Spleen (tissue), 7 donors: ENCODE measurements around the gene RPS3.
"Not testable (repeated sequence)": the region's sequence is repeated elsewhere in the genome, so short reads cannot be mapped to it uniquely, and the experiment has no call there.

Source experiments
- POLR2A ChIP-seq, 3 donors: fragments of 450-650 bp; IDR thresholded peaks; one replicate each; pipeline ENCODE4 v1.5.1; 2017; ENCODE audit warnings: antibody characterized with exemption in 3 of 3, mild to moderate bottlenecking in 1 of 3
- POLR2AphosphoS5 ChIP-seq, 3 donors: sonication (generic); formaldehyde crosslinking; IDR thresholded peaks; one replicate each; pipeline ENCODE4 v1.5.1; 2017; ENCODE audit warnings: antibody characterized with exemption in 3 of 3
- TF ChIP-seq, protein P1 (sequence below), 11 experiments: fragments of 200-600 bp in 7 of 11; fragments of 450-650 bp in 4 of 11; sonication (generic) in 4 of 11; IDR thresholded peaks in 8 of 11; conservative IDR thresholded peaks in 3 of 11; 1 replicate in 7 of 11; 2 replicates in 4 of 11; pipeline versions ENCODE4 v1.4.0 to v1.8.0; 2016 to 2021; ENCODE audit warnings: antibody characterized with exemption in 11 of 11, inconsistent platforms in 4 of 11, mild to moderate bottlenecking in 1 of 11
- donor health status: DM: no; HTN: no; CAD: no; lungs with moderate emphysema.
- donor health status: DM: no; HTN: no; CAD: no.
- donor health status: DM: no; HTN: no; CAD: no.

DNA sequence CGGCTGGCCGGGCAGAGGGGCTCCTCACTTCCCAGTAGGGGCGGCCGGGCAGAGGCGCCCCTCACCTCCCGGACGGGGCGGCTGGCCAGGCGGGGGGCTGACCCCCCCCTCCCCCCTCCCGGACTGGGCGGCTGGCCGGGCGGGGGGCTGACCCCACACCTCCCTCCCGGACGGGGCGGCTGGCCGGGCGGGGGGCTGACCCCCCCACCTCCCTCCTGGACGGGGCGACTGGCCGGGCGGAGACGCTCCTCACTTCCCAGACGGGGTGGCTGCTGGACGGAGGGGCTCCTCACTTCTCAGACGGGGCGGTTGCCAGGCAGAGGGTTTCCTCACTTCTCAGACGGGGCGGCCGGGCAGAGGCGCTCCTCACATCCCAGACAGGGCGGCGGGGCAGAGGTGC lies 10.7 kb downstream of the RPS3 start:
- TF ChIP-seq, protein P1, sequence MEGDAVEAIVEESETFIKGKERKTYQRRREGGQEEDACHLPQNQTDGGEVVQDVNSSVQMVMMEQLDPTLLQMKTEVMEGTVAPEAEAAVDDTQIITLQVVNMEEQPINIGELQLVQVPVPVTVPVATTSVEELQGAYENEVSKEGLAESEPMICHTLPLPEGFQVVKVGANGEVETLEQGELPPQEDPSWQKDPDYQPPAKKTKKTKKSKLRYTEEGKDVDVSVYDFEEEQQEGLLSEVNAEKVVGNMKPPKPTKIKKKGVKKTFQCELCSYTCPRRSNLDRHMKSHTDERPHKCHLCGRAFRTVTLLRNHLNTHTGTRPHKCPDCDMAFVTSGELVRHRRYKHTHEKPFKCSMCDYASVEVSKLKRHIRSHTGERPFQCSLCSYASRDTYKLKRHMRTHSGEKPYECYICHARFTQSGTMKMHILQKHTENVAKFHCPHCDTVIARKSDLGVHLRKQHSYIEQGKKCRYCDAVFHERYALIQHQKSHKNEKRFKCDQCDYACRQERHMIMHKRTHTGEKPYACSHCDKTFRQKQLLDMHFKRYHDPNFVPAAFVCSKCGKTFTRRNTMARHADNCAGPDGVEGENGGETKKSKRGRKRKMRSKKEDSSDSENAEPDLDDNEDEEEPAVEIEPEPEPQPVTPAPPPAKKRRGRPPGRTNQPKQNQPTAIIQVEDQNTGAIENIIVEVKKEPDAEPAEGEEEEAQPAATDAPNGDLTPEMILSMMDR (IDR thresholded peaks at IDR 0.05 in 8 of 11, conservative IDR thresholded peaks at IDR 0.05 in 3 of 11) = not testable (repeated sequence)
- not testable (repeated sequence) for TF ChIP-seq POLR2A (IDR thresholded peaks at IDR 0.05)
- TF ChIP-seq POLR2AphosphoS5 (IDR thresholded peaks at IDR 0.05) = peak in 1 of 3 donors; percentile 5
